ENCODE data around the gene GYS1.

Gene GYS1

GRCh38 chr19:48918801-48919247 is 74.3 kb downstream of the GYS1 start:
- Histone ChIP-seq H3K9me2 (replicated peaks; ENCODE audit: low read depth, low read length) (no peaks in the 10 kb centered on the region), H3K4me3 (ENCODE audit: low read length, poor library complexity, severe bottlenecking) (no peak overlapping the region), H3K4me1 (ENCODE audit: insufficient read depth, low read length, poor library complexity, severe bottlenecking) (no peaks in the 10 kb centered on the region), H3K27me3 (ENCODE audit: insufficient read depth, low read length, poor library complexity, severe bottlenecking) (no peaks in the 10 kb centered on the region), H3K9me3 (ENCODE audit: insufficient read depth, low read depth, low read length) (no peaks in the 10 kb centered on the region), H2AFZ (ENCODE audit: low read length) (no peak overlapping the region), H3K36me3 (ENCODE audit: insufficient read depth, low read length) (peaks cover 5% of the 10 kb centered on the region; the same call in 1 of the 2 replicates), H3F3A (ENCODE audit: low read depth) (no peaks in the 10 kb centered on the region), H3K79me2 (ENCODE audit: insufficient read depth, low read length) (no peaks in the 10 kb centered on the region), H4K20me1 (ENCODE audit: insufficient read depth, low read length, poor library complexity, severe bottlenecking) (no peaks in the 10 kb centered on the region), H3K9ac (ENCODE audit: low read depth, low read length, poor library complexity, severe bottlenecking) (no peak overlapping the region), H3K4me2 (ENCODE audit: low read depth, low read length, poor library complexity, severe bottlenecking) (no peak overlapping the region)
- no peak for TF ChIP-seq EZH2phosphoT487 (IDR thresholded peaks at IDR 0.05; ENCODE audit: borderline replicate concordance)
- TF ChIP-seq, protein P1, sequence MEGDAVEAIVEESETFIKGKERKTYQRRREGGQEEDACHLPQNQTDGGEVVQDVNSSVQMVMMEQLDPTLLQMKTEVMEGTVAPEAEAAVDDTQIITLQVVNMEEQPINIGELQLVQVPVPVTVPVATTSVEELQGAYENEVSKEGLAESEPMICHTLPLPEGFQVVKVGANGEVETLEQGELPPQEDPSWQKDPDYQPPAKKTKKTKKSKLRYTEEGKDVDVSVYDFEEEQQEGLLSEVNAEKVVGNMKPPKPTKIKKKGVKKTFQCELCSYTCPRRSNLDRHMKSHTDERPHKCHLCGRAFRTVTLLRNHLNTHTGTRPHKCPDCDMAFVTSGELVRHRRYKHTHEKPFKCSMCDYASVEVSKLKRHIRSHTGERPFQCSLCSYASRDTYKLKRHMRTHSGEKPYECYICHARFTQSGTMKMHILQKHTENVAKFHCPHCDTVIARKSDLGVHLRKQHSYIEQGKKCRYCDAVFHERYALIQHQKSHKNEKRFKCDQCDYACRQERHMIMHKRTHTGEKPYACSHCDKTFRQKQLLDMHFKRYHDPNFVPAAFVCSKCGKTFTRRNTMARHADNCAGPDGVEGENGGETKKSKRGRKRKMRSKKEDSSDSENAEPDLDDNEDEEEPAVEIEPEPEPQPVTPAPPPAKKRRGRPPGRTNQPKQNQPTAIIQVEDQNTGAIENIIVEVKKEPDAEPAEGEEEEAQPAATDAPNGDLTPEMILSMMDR (conservative IDR thresholded peaks at IDR 0.05; ENCODE audit: low read length): no peak

Data from Loucy (cell line).